Fibroblast of lung (primary cell): ENCODE results near the gene AK9.

Source experiments
- EZH2 ChIP-seq: IDR thresholded peaks from 2 replicates; pipeline ENCODE4 v1.5.1; 2012; ENCODE audit warnings: low read length, control low read depth, mild to moderate bottlenecking; ENCODE audit errors: missing control alignments
- TF ChIP-seq, protein P1 (sequence below), 2 donors: IDR thresholded peaks in 1 of 2; conservative IDR thresholded peaks in 1 of 2; 1 replicate in 1 of 2; 2 replicates in 1 of 2; pipeline ENCODE4 v1.5.1; 2011 to 2012; ENCODE audit warnings: low read length in 2 of 2, control low read depth in 1 of 2, inconsistent platforms in 1 of 2, low read depth in 1 of 2, mild to moderate bottlenecking in 1 of 2

DNA sequence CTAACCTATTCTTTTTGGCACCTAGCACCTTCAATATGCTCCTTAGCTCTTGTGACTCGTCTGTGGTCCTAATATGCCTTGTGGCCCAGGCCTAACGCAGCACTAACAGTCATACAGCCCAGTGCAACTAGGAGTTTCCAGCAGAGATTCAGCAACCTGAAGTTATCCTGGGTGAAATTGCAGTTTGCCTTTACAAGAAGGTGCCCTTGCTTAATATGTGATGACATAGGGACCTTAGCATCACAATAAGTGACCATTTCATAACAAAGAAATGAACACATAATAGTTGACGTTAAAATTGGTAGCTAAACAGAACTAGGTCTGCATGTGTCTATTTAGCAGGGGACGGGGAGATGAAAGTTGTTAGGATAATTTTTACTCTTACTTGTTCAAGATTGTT lies 10.2 kb upstream of the AK9 start:
- TF ChIP-seq, protein P1, sequence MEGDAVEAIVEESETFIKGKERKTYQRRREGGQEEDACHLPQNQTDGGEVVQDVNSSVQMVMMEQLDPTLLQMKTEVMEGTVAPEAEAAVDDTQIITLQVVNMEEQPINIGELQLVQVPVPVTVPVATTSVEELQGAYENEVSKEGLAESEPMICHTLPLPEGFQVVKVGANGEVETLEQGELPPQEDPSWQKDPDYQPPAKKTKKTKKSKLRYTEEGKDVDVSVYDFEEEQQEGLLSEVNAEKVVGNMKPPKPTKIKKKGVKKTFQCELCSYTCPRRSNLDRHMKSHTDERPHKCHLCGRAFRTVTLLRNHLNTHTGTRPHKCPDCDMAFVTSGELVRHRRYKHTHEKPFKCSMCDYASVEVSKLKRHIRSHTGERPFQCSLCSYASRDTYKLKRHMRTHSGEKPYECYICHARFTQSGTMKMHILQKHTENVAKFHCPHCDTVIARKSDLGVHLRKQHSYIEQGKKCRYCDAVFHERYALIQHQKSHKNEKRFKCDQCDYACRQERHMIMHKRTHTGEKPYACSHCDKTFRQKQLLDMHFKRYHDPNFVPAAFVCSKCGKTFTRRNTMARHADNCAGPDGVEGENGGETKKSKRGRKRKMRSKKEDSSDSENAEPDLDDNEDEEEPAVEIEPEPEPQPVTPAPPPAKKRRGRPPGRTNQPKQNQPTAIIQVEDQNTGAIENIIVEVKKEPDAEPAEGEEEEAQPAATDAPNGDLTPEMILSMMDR (conservative IDR thresholded peaks at IDR 0.05 in 1 of 2, IDR thresholded peaks at IDR 0.05 in 1 of 2; ENCODE audit: low read depth in 1 of 2, low read length in 2 of 2): no peak
- no peak for TF ChIP-seq EZH2
